Upper lobe of left lung (tissue), 4 donors: ENCODE data around the gene GPR27.

Experiments used
- POLR2A ChIP-seq, 4 donors: fragments of 450-650 bp; IDR thresholded peaks; one replicate each; pipeline ENCODE4 v1.5.1; 2016 to 2017; ENCODE audit warnings: antibody characterized with exemption in 4 of 4, mild to moderate bottlenecking in 2 of 4
- TF ChIP-seq, protein P1 (sequence below), 6 experiments: fragments of 450-650 bp in 4 of 6; fragments of 200-600 bp in 2 of 6; sonication (generic) in 2 of 6; IDR thresholded peaks; one replicate each; pipeline ENCODE4 v1.5.1; 2016 to 2019; ENCODE audit warnings: antibody characterized with exemption in 6 of 6

GRCh38 chr3:71805199-71805598, 51.5 kb downstream of the GPR27 start:
- TF ChIP-seq POLR2A (IDR thresholded peaks at IDR 0.05): no peak
- TF ChIP-seq, protein P1, sequence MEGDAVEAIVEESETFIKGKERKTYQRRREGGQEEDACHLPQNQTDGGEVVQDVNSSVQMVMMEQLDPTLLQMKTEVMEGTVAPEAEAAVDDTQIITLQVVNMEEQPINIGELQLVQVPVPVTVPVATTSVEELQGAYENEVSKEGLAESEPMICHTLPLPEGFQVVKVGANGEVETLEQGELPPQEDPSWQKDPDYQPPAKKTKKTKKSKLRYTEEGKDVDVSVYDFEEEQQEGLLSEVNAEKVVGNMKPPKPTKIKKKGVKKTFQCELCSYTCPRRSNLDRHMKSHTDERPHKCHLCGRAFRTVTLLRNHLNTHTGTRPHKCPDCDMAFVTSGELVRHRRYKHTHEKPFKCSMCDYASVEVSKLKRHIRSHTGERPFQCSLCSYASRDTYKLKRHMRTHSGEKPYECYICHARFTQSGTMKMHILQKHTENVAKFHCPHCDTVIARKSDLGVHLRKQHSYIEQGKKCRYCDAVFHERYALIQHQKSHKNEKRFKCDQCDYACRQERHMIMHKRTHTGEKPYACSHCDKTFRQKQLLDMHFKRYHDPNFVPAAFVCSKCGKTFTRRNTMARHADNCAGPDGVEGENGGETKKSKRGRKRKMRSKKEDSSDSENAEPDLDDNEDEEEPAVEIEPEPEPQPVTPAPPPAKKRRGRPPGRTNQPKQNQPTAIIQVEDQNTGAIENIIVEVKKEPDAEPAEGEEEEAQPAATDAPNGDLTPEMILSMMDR (IDR thresholded peaks at IDR 0.05): no peak
